ENCODE measurements around the gene ZNF121. TPM values are rescaled to one million over a fixed set of nuclear protein-coding genes. Genes with fewer than 3 reads are reported as not detected.
A peak's percentile ranks its signal among the peaks of the same experiment; 100 is the strongest.
"Not testable (repeated sequence)": the region's sequence is repeated elsewhere in the genome, so short reads cannot be mapped to it uniquely, and the experiment has no call there.

ZNF121 gene
- total RNA-seq, 2 donors from 2014 or later, result 11.2 to 44.5 TPM

DNA sequence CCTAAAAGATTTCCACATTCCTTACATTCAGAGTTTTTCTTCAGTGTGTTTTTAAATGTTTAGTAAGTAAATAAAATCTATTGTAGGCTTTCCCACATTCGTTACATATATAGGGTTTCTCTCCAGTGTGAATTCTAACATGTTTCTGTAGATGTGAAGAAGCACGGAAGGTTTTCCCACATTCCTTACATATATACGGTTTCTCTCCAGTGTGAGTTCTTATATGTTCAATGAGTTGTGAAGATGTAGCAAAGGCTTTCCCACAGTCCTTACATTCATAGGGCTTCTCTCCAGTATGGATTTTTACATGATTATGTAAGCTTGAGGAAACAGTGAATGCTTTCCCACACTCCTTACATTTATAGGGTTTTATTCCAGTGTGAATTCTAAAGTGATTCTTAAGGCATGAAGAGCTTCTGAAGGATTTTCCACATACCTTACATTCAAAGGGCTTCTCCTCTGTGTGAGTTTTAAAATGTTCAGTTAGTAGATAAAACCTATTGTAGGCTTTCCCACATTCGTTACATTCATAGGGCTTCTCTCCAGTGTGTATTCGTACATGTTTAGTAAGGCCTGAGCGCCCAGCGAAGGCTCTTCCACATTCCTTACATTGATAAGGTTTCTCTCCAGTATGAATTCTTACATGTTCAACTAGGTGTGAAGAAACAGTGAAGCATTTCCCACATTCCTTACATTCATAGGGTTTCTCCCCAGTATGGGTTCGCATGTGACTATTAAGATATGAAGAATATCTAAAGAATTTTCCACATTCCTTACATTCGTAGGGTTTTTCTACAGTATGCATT, 18.2 kb downstream of the ZNF121 start:
- Histone ChIP-seq H3K36me3 (replicated peaks in 1 of 2; ENCODE audit: insufficient read depth in 1 of 2, low read depth in 2 of 2) (peaks cover 33 to 35% of the 10 kb centered on the region in 2 donors), H3K4me1 (no peaks in the 10 kb centered on the region), H3K4me3 (no peak overlapping the region), H3K27me3 (no peaks in the 10 kb centered on the region), H3K27ac (no peak overlapping the region), H3K9me3 (peaks cover 0 to 86% (median 2%) of the 10 kb centered on the region in 3 donors)
- no peak for ATAC-seq
- TF ChIP-seq POLR2A (IDR thresholded peaks at IDR 0.05) (no peak), CTCF (IDR thresholded peaks at IDR 0.05) (no peak)
- intact Hi-C loops (cut with DNase I), result no loop called here
- DNase-seq, result no peak
- WGBS, 2 donors, result 93 to 97% methylated on average over 9 of the region's 9 CpGs

- intact Hi-C loops (cut with DNase I), result no loop called here
- DNase-seq (no peak), ATAC-seq (no peak)
- no peaks in the 10 kb centered on the region for H3K36me3 ChIP-seq (replicated peaks in 1 of 2; ENCODE audit: insufficient read depth in 1 of 2, low read depth in 2 of 2)
- H3K4me3 ChIP-seq, result no peak overlapping the region
- H3K9me3 ChIP-seq, result peaks cover 0 to 31% (median 2%) of the 10 kb centered on the region in 3 donors
- H3K4me1 ChIP-seq, result no peaks in the 10 kb centered on the region
- WGBS, 2 donors, result 86 to 100% methylated on average over 4 to 7 of the region's 7 CpGs
- no peaks in the 10 kb centered on the region for H3K27me3 ChIP-seq
- TF ChIP-seq CTCF (IDR thresholded peaks at IDR 0.05), result no peak
- no peak for TF ChIP-seq POLR2A (IDR thresholded peaks at IDR 0.05)
- H3K27ac ChIP-seq, result no peak overlapping the region
These were observed 31.6 kb downstream of the ZNF121 start for GRCh38 chr19:9552536-9553274.

DNA sequence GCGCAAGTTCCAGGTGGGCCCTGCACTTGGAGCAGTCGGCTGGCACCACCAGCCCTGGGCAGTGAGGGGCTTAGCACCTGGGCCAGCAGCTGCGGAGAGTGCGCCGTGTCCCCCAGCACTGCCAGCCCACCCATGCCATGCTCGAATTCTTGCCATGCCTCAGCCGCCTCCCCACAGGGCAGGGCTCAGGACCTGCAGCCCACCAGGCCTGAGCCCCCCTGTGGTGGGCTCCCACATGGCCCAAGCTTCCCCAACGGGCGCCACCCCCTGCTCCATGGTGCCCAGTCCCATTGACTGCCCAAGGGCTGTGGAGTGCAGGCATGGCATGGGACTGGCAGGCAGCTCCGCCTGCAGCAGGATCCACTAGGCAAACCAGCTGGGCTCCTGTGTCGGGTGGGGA, 36.4 kb downstream of the ZNF121 start:
- Histone ChIP-seq H3K27ac (no peak overlapping the region), H3K4me1 (no peaks in the 10 kb centered on the region), H3K9me3 (peaks cover 0 to 31% (median 0%) of the 10 kb centered on the region in 3 donors), H3K4me3 (no peak overlapping the region), H3K27me3 (no peaks in the 10 kb centered on the region), H3K36me3 (replicated peaks in 1 of 2; ENCODE audit: insufficient read depth in 1 of 2, low read depth in 2 of 2) (no peaks in the 10 kb centered on the region)
- 72 to 100% methylated on average over 1 to 4 of the region's 11 CpGs for WGBS, 2 donors
- intact Hi-C loops (cut with DNase I), result no loop called here
- no peak for ATAC-seq
- DNase-seq, result no peak
- no peak for TF ChIP-seq POLR2A (IDR thresholded peaks at IDR 0.05)
- no peak for TF ChIP-seq CTCF (IDR thresholded peaks at IDR 0.05)

- H3K27ac ChIP-seq; ATAC-seq; H3K4me1 ChIP-seq; H3K4me3 ChIP-seq; intact Hi-C loops (cut with DNase I); H3K36me3 ChIP-seq (replicated peaks in 1 of 2; ENCODE audit: insufficient read depth in 1 of 2, low read depth in 2 of 2); DNase-seq; H3K27me3 ChIP-seq: not testable (repeated sequence)
- peaks cover 0 to 13% (median 0%) of the 10 kb centered on the region in 3 donors for H3K9me3 ChIP-seq
- WGBS, 2 donors, result 91 to 100% methylated on average over 3 to 11 of the region's 12 CpGs
These were observed 43.0 kb downstream of the ZNF121 start for GRCh38 chr19:9541281-9541680.

GRCh38 chr19:9539921-9540320, 44.4 kb downstream of the ZNF121 start:
- H3K27ac ChIP-seq; H3K4me1 ChIP-seq; intact Hi-C loops (cut with DNase I); DNase-seq; ATAC-seq; H3K4me3 ChIP-seq; H3K36me3 ChIP-seq (replicated peaks in 1 of 2; ENCODE audit: insufficient read depth in 1 of 2, low read depth in 2 of 2); H3K27me3 ChIP-seq: not testable (repeated sequence)
- 83 to 85% methylated on average over 1 of the region's 1 CpG for WGBS, 2 donors
- H3K9me3 ChIP-seq, result peaks cover 0 to 15% (median 0%) of the 10 kb centered on the region in 3 donors

DNA sequence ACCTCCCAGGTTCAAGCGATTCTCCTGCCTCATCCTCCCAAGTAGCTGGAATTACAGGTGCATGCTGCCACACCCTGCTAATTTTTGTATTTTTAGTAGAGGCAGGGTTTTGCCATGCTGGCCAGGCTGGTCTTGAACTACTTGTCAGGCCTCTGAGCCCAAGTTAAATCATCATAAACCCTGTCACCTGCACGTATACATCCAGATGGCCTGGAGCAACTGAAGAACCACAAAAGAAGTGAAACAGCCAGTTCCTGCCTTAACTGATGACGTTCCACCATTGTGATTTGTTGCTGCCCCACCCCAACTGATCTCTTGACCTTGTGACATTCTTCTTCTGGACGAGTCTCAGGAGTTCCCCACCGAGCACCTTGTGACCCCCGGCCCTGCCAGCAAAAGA, 45.1 kb downstream of the ZNF121 start:
- intact Hi-C loops (cut with DNase I); ATAC-seq; H3K4me1 ChIP-seq; H3K27me3 ChIP-seq; H3K4me3 ChIP-seq; DNase-seq: not testable (repeated sequence)
- Histone ChIP-seq H3K27ac (peak overlapping the region in 3 of 4 donors; percentile 81 to 92 (median 86)), H3K36me3 (replicated peaks in 1 of 2; ENCODE audit: insufficient read depth in 1 of 2, low read depth in 2 of 2) (peaks cover 8 to 15% of the 10 kb centered on the region in 2 donors), H3K9me3 (peaks cover 0 to 21% (median 0%) of the 10 kb centered on the region in 3 donors)
- 82 to 83% methylated on average over 6 of the region's 6 CpGs for WGBS, 2 donors
